GM19463 (cell line): ENCODE results near the gene GSK3B.
A peak's percentile ranks its signal among the peaks of the same experiment; 100 is the strongest.

Experiments used
- ATAC-seq: cut with Tn5 transposase; IDR thresholded peaks from one replicate; pipeline ENCODE4 v1.9.1; 2021; ENCODE audit warnings: mild to moderate bottlenecking, moderate library complexity; ENCODE audit not compliant: unreplicated experiment

GSK3B gene

GRCh38 chr3:119790369-119790768 is 303.9 kb downstream of the GSK3B start:
- ATAC-seq: no peak

- no peak for ATAC-seq
Measured at GRCh38 chr3:119786409-119786808, 307.8 kb downstream of the GSK3B start.

GRCh38 chr3:119783883-119784282 is 310.4 kb downstream of the GSK3B start:
- ATAC-seq: no peak

GRCh38 chr3:119783255-119783654 is 311.0 kb downstream of the GSK3B start:
- no peak for ATAC-seq

- no peak for ATAC-seq
Measured at GRCh38 chr3:119782460-119782859, 311.8 kb downstream of the GSK3B start.

- ATAC-seq: no peak
Measured at GRCh38 chr3:119781330-119782198, 312.7 kb downstream of the GSK3B start, which contains the start of gene NR1I2. Gene NR1I2, plus strand, starts transcription at chr3:119782101.

GRCh38 chr3:119779731-119780383 is 314.4 kb downstream of the GSK3B start:
- peak; percentile 82 for ATAC-seq

GRCh38 chr3:119778811-119779210 is 315.4 kb downstream of the GSK3B start:
- no peak for ATAC-seq

GRCh38 chr3:119778176-119778575 is 316.1 kb downstream of the GSK3B start:
- no peak for ATAC-seq

GRCh38 chr3:119776304-119776703 is 317.9 kb downstream of the GSK3B start:
- ATAC-seq: no peak

GRCh38 chr3:119774444-119774843 is 319.8 kb downstream of the GSK3B start:
- peak; percentile 95 for ATAC-seq
